Measurements from ENCODE around the gene ENTPD2. TPM values are rescaled to one million over a fixed set of nuclear protein-coding genes. Genes with fewer than 3 reads are reported as not detected.

Gene ENTPD2
- total and polyA plus RNA-seq, 7 experiments from 2014 or later: not detected

GRCh38 chr9:137029058-137029936 lies 24.6 kb downstream of the ENTPD2 start:
- H3K9me3 ChIP-seq (ENCODE audit: control insufficient read depth in 2 of 3, low read length in 3 of 3): no peaks in the 10 kb centered on the region
- Mint-ChIP-seq H3K4me1 (peaks cover 13 to 40% (median 32%) of the 10 kb centered on the region in 7 donors), H3K27ac (peak overlapping the region in 2 of 9 donors; percentile 28 to 52)

GRCh38 chr9:137028263-137029057 lies 25.4 kb downstream of the ENTPD2 start:
- Mint-ChIP-seq H3K27ac (peak overlapping the region in 1 of 9 donors; percentile 42), H3K36me3 (no peaks in the 10 kb centered on the region), H3K4me3 (peak overlapping the region; percentile 71 to 85 (median 79)), H3K4me1 (peaks cover 13 to 36% (median 32%) of the 10 kb centered on the region in 7 donors), H3K9me3 (no peaks in the 10 kb centered on the region), H3K27me3 (peaks cover 0 to 11% (median 0%) of the 10 kb centered on the region in 5 donors)
- peak; percentile 73 for ATAC-seq
- H3K27ac ChIP-seq (ENCODE audit: low read depth, low read length): peak overlapping the region; percentile 51
- no peaks in the 10 kb centered on the region for H3K27me3 ChIP-seq (ENCODE audit: control insufficient read depth in 2 of 2, insufficient read depth in 2 of 2, low read length in 2 of 2)
- intact Hi-C loops (cut with micrococcal nuclease): loop anchor here (1.0 to 2.0 kb wide), 3 partner anchors 36 to 208 kb away; partner anchors contain the start of genes PAXX (in 1 of the 2) and SAPCD2 (in 1 of the 2)
- no peaks in the 10 kb centered on the region for H3K9me3 ChIP-seq (ENCODE audit: control insufficient read depth in 2 of 3, low read length in 3 of 3)
- ChIA-PET POLR2A (no interaction called here), CTCF (interaction anchor here (0.6 to 1.7 kb wide), 17 partner anchors 11 to 590 kb away, joined by 3 to 9 read pairs (median 4); partner anchors contain the start of genes CLIC3, MAN1B1 and PAXX)
- H3K36me3 ChIP-seq (ENCODE audit: control insufficient read depth in 2 of 3, insufficient read depth in 3 of 3, low read length in 3 of 3): no peaks in the 10 kb centered on the region
- peak overlapping the region; percentile 69 for H3K4me3 ChIP-seq (ENCODE audit: low read length)
- peak; percentile 31 to 86 (median 58) for DNase-seq
- peaks cover 49 to 56% of the 10 kb centered on the region in 2 donors for H3K4me1 ChIP-seq (ENCODE audit: control insufficient read depth in 2 of 2, insufficient read depth in 2 of 2, low read length in 2 of 2)

More at GRCh38 chr9:137029058-137029936, 24.6 kb downstream of the ENTPD2 start:
- Mint-ChIP-seq H3K4me3 (peak overlapping the region; percentile 71 to 85 (median 79)), H3K9me3 (no peaks in the 10 kb centered on the region), H3K36me3 (no peaks in the 10 kb centered on the region), H3K27me3 (peaks cover 0 to 11% (median 0%) of the 10 kb centered on the region in 5 donors)
- H3K27ac ChIP-seq (ENCODE audit: low read depth, low read length): peak overlapping the region; percentile 51
- no peaks in the 10 kb centered on the region for H3K36me3 ChIP-seq (ENCODE audit: control insufficient read depth in 2 of 3, insufficient read depth in 3 of 3, low read length in 3 of 3)
- ATAC-seq (peak; percentile 66), DNase-seq (peak; percentile 29 to 84 (median 52))
- CTCF ChIA-PET: interaction anchor here (0.6 to 1.7 kb wide), 19 partner anchors 11 to 591 kb away, joined by 3 to 9 read pairs (median 3); partner anchors contain the start of genes CLIC3, MAN1B1 and PAXX
- H3K4me3 ChIP-seq (ENCODE audit: low read length): peak overlapping the region; percentile 69
- POLR2A ChIA-PET: interaction anchor here (1.0 to 1.2 kb wide), 2 partner anchors 35 to 182 kb away, joined by 3 to 5 read pairs; no protein-coding TSS in a partner anchor
- no peaks in the 10 kb centered on the region for H3K27me3 ChIP-seq (ENCODE audit: control insufficient read depth in 2 of 2, insufficient read depth in 2 of 2, low read length in 2 of 2)
- peaks cover 50 to 56% of the 10 kb centered on the region in 2 donors for H3K4me1 ChIP-seq (ENCODE audit: control insufficient read depth in 2 of 2, insufficient read depth in 2 of 2, low read length in 2 of 2)
- intact Hi-C loops (cut with micrococcal nuclease): loop anchor here (1.0 to 2.0 kb wide), 2 partner anchors 42 to 207 kb away; partner anchors contain the start of gene SAPCD2 (in 1 of the 2)

GRCh38 chr9:137027369-137028262 lies 26.2 kb downstream of the ENTPD2 start, which contains the start of gene ABCA2:
ABCA2 (minus strand) TSS chr9:137028237; CDS start chr9:137028140, 97 bp downstream.
- H3K27ac ChIP-seq (ENCODE audit: low read depth, low read length): peak within 1 kb of the TSS; percentile 51
- peak within 1 kb of the TSS in 6 of 9 donors; percentile 31 to 71 (median 66) for H3K27ac Mint-ChIP-seq
- H3K4me3 Mint-ChIP-seq: peak within 1 kb of the TSS; percentile 74 to 94 (median 84)
- no peaks in the 10 kb centered on the region for H3K36me3 Mint-ChIP-seq
- intact Hi-C loops (cut with micrococcal nuclease): loop anchor here (1.0 to 2.0 kb wide), 2 partner anchors 35 to 43 kb away; partner anchors contain the start of genes PAXX (in 1 of the 2) and SAPCD2 (in 1 of the 2)
- H3K4me3 ChIP-seq (ENCODE audit: low read length): peak within 1 kb of the TSS; percentile 69
- CTCF ChIA-PET: interaction anchor here (0.6 to 2.3 kb wide), 4 partner anchors 8 to 167 kb away, joined by 3 to 15 read pairs (median 3); no protein-coding TSS in a partner anchor
- H3K9me3 Mint-ChIP-seq: no peaks in the 10 kb centered on the region
- no peak for ATAC-seq
- POLR2A ChIA-PET: interaction anchor here (0.5 to 1.7 kb wide), 4 partner anchors 8 to 77 kb away, joined by 3 to 7 read pairs (median 4); partner anchors contain the start of gene PAXX
- H3K27me3 ChIP-seq (ENCODE audit: control insufficient read depth in 2 of 2, insufficient read depth in 2 of 2, low read length in 2 of 2): no peaks in the 10 kb centered on the region
- H3K9me3 ChIP-seq (ENCODE audit: control insufficient read depth in 2 of 3, low read length in 3 of 3): no peaks in the 10 kb centered on the region
- peaks cover 13 to 32% (median 30%) of the 10 kb centered on the region in 7 donors for H3K4me1 Mint-ChIP-seq
- peaks cover 0 to 11% (median 0%) of the 10 kb centered on the region in 5 donors for H3K27me3 Mint-ChIP-seq
- no peak for DNase-seq
- H3K36me3 ChIP-seq (ENCODE audit: control insufficient read depth in 2 of 3, insufficient read depth in 3 of 3, low read length in 3 of 3): no peaks in the 10 kb centered on the region
- peaks cover 49 to 51% of the 10 kb centered on the region in 2 donors for H3K4me1 ChIP-seq (ENCODE audit: control insufficient read depth in 2 of 2, insufficient read depth in 2 of 2, low read length in 2 of 2)

GRCh38 chr9:137026828-137027227 lies 27.0 kb downstream of the ENTPD2 start:
- Histone ChIP-seq H3K9me3 (ENCODE audit: control insufficient read depth in 2 of 3, low read length in 3 of 3) (no peaks in the 10 kb centered on the region), H3K4me1 (ENCODE audit: control insufficient read depth in 2 of 2, insufficient read depth in 2 of 2, low read length in 2 of 2) (peaks cover 42 to 45% of the 10 kb centered on the region in 2 donors), H3K4me3 (ENCODE audit: low read length) (no peak overlapping the region), H3K27ac (ENCODE audit: low read depth, low read length) (no peak overlapping the region), H3K27me3 (ENCODE audit: control insufficient read depth in 2 of 2, insufficient read depth in 2 of 2, low read length in 2 of 2) (no peaks in the 10 kb centered on the region), H3K36me3 (ENCODE audit: control insufficient read depth in 2 of 3, insufficient read depth in 3 of 3, low read length in 3 of 3) (no peaks in the 10 kb centered on the region)
- CTCF ChIA-PET: interaction anchor here (0.6 to 2.3 kb wide), 2 partner anchors 8 to 166 kb away, joined by 3 to 15 read pairs; no protein-coding TSS in a partner anchor
- H3K36me3 Mint-ChIP-seq: no peaks in the 10 kb centered on the region
- DNase-seq (no peak), ATAC-seq (no peak)
- H3K27ac Mint-ChIP-seq: peak overlapping the region in 2 of 9 donors; percentile 31 to 67
- intact Hi-C loops (cut with micrococcal nuclease): no loop called here
- peaks cover 13 to 30% (median 27%) of the 10 kb centered on the region in 7 donors for H3K4me1 Mint-ChIP-seq
- peak overlapping the region in 9 of 10 donors; percentile 58 to 94 (median 81) for H3K4me3 Mint-ChIP-seq
- H3K9me3 Mint-ChIP-seq: no peaks in the 10 kb centered on the region
- POLR2A ChIA-PET: interaction anchor here (0.5 to 1.7 kb wide), 3 partner anchors 8 to 35 kb away, joined by 3 to 7 read pairs (median 3); partner anchors contain the start of gene PAXX
- peaks cover 0 to 11% (median 0%) of the 10 kb centered on the region in 5 donors for H3K27me3 Mint-ChIP-seq

- ChIA-PET POLR2A (interaction anchor here (0.8 to 1.7 kb wide), 2 partner anchors 9 to 34 kb away, joined by 3 to 7 read pairs; partner anchors contain the start of gene PAXX), CTCF (interaction anchor here (0.9 to 2.3 kb wide), 2 partner anchors 9 to 20 kb away, joined by 5 to 15 read pairs; no protein-coding TSS in a partner anchor)
- Mint-ChIP-seq H3K36me3 (no peaks in the 10 kb centered on the region), H3K4me3 (peak overlapping the region in 5 of 10 donors; percentile 13 to 85 (median 58)), H3K9me3 (no peaks in the 10 kb centered on the region), H3K27ac (peak overlapping the region in 1 of 9 donors; percentile 2), H3K4me1 (peaks cover 13 to 28% (median 25%) of the 10 kb centered on the region in 7 donors), H3K27me3 (peaks cover 0 to 11% (median 0%) of the 10 kb centered on the region in 5 donors)
- ATAC-seq (no peak), DNase-seq (no peak)
- no peak overlapping the region for H3K4me3 ChIP-seq (ENCODE audit: low read length)
- no peaks in the 10 kb centered on the region for H3K36me3 ChIP-seq (ENCODE audit: control insufficient read depth in 2 of 3, insufficient read depth in 3 of 3, low read length in 3 of 3)
- no peak overlapping the region for H3K27ac ChIP-seq (ENCODE audit: low read depth, low read length)
- intact Hi-C loops (cut with micrococcal nuclease): no loop called here
- H3K4me1 ChIP-seq (ENCODE audit: control insufficient read depth in 2 of 2, insufficient read depth in 2 of 2, low read length in 2 of 2): peaks cover 38 to 41% of the 10 kb centered on the region in 2 donors
- no peaks in the 10 kb centered on the region for H3K9me3 ChIP-seq (ENCODE audit: control insufficient read depth in 2 of 3, low read length in 3 of 3)
- H3K27me3 ChIP-seq (ENCODE audit: control insufficient read depth in 2 of 2, insufficient read depth in 2 of 2, low read length in 2 of 2): no peaks in the 10 kb centered on the region
Observed at GRCh38 chr9:137026384-137026783, 27.5 kb downstream of the ENTPD2 start.

Measured in naive thymus-derived CD4-positive, alpha-beta T cell (primary cell).